Activated naive CD4-positive, alpha-beta T cell treated with Interleukin-2 at 50 U/mL for 16 hours (primary cell): ENCODE data around the gene MT1G.
"Not testable (repeated sequence)": the region's sequence is repeated elsewhere in the genome, so short reads cannot be mapped to it uniquely, and the experiment has no call there.

Experiments
- DNase-seq: peaks from one replicate; pipeline ENCODE4 v3.0.0-alpha.2; 2020

MT1G gene

DNA sequence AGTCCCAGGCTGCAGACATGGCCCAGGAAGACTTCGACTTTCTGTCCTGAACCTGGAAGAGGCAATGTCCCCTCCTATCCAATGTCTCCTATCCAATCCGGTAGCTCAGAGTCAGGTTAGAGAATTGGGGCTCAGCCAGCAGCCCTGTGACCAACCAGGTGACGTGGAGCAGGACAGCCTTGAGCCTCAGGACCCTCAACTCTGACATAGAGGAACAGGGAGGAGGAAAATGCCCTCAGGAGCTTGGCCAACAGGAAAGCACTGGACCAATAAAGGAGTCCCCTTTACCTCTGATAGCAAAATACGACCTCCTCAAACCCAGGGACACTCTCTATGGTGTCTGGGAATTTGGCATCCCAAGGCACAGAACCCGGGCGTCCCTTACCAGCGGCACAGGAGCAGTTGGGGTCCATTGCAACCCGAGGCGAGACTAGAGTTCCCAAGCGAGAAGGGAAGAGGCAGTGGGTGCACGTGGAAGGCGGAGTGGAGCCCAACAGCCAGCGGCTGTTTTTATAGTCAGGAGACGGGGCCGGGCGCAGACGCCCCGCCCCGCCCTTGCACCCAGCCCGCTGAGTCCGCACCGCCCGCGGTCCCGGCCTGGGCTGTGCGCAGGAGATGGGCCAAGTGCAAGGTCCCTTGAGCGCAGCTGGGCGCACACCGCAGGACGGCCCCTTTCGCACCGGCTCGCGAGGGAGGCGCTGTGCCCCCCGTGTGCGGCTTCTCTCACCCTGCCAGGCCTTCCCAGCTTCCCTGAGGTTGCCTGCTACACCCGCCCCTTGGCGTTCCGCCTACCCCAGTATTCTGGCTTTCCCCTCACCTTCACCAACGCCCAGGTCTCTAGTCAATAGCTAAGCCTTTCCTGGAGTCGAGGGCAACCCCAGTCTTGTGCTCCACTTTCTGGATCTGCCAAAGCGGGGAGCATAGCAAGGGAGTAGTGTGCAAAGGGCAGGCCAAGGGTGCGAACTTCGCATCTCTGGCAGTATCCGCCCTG is at the start of gene MT1G:
TSS of gene MT1G (minus strand) at position 485 of the 991 bp plus-strand sequence. CDS start at position 413, 72 bp downstream.
- peak; percentile 30 for DNase-seq

DNA sequence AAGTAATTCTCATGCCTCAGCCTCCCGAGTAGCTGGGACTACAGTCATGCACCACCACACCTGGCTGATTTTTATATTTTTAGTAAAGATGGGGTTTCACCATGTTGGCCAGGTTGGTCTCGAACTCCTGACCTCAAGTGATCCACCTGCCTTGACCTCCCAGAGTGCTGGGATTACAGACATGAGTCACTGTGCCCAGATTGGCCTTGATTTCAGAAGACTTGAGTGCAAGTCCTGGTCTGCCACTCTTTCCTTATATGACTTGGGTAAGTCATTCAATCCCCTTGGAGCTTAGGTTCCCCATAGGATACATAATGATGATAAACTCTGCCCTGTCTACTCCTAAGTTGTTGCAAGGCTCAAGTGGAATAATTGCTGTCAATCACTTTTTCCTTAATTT is 49.7 kb upstream of the MT1G start:
- not testable (repeated sequence) for DNase-seq

DNA sequence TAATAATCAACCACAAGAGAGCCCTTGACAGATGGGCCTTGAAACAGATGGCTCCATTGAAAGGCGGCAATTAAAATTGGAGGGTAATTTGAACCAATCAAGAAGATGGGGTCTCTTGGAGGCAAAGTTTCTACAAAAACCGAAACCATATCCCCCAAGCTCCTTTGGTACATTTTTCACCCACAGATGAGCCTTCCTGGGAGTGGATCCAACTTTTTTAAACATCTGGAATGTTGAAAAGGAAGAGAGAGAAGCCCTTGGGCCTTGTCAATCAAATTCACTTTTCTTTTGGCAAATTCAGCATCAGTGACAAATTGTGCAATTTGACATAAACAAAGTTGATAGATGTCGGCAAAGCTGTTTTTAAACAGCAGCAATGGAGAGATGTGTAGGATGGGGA is 48.9 kb upstream of the MT1G start:
- no peak for DNase-seq

DNA sequence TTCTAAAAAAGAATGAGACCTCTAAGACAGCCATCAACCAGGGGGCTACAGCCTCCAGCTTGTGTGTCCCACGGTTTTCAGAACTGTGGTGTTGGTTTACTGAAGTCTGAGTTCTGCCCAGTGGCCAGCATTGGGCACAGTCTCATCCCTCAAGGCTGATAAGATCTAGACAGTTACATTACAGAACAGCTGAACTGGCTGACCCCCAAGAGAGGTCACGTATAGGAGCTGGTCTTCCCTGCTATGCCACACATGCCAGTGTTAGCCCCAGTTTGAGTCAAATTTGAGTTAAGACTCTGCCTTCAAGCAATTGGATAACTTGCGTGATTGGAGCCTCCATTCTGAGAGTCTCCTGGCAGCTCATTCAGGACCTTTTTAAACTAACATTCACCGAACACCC is 47.3 kb upstream of the MT1G start:
- DNase-seq = no peak

DNA sequence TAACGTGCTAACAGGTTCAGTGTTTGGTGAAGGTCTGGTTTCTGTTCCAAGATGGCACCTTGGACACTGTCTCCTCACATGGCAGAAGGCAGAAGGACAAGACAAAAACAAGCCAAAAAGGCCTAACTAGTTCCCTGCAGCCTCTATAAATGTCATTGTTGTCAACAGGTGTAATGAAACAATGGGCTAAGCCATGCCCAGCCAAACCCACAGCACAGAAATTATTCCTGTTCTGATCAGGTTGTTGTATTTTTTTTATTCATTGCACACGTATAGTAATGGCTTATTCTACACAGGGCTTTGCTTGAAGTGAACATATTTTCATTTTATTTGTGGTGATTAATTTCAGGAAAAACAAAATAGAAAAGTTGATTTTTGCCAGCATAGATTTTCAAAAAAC is 45.9 kb upstream of the MT1G start:
- DNase-seq = no peak

DNA sequence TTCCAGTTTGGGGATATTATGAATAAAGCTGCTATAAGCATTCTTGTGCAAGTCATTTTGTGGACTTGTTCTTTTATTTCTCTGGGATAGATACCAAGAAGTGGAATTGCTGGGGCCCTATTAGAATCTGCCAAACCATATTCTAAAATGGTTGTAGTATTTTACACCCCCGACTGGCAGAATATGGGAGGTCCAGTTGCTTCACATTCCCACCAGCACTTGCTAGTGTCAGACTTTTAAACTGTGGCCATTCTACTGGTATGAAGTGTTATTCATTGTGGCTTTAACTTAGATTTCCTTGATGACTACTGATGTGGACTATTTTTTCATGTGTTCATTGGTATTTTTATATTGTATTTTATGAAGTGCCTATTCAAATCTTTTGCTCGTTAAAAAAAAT is 44.0 kb upstream of the MT1G start:
- DNase-seq = no peak

DNA sequence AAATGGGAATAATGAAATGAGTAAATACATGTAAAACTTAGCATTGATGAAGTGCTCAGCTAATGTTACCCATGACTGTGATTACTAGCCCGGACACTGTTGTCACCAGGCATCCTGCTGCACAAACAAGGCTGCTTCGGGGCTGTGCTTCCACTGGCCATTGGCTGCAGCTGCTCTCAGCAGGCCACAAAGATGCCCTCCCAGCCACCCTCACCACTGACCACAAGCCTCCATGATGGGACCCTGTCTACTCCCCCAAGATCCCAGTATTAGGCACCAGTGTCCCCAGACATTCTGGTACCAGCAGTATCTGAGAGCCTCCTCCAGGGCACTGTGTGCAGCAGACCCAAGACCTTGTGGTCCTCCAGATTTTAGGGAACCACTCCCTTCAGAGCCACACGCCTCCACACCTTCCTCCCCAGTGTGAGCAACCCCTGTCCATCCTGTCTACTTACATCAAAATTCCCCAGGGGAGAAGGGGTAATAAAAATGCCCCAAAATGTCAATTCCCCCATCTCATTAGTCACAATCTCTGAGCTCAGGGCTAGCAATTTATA is 42.4 kb upstream of the MT1G start:
- DNase-seq = no peak

DNA sequence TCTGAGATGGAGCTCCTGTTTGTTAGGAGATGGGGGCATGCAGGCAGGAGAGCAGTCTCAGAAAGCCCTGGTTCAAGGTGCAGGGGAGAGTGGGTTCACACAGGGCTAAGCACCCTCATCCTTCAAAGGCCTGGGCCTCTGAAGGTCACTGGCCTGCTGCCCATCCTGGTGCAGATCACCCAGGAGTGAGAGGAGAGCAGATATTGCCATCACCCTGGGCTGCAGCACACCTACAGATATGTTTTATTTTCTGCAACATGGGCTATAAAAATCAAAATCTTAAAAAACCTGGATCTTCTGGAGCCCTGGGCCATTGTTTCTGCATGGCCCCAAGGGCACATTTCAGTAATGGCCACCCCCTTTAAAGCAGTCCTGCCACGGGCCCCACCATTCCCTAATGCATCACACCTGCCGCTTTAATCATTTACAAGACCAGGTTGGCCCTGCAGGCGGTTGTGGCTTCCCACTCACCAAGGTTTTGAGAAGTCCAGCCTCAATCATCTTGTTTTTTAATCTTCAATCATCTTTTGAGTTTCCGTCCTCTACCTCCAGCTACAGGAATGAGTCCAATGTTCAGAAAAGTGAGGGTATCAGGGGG is 41.7 kb upstream of the MT1G start:
- no peak for DNase-seq

DNA sequence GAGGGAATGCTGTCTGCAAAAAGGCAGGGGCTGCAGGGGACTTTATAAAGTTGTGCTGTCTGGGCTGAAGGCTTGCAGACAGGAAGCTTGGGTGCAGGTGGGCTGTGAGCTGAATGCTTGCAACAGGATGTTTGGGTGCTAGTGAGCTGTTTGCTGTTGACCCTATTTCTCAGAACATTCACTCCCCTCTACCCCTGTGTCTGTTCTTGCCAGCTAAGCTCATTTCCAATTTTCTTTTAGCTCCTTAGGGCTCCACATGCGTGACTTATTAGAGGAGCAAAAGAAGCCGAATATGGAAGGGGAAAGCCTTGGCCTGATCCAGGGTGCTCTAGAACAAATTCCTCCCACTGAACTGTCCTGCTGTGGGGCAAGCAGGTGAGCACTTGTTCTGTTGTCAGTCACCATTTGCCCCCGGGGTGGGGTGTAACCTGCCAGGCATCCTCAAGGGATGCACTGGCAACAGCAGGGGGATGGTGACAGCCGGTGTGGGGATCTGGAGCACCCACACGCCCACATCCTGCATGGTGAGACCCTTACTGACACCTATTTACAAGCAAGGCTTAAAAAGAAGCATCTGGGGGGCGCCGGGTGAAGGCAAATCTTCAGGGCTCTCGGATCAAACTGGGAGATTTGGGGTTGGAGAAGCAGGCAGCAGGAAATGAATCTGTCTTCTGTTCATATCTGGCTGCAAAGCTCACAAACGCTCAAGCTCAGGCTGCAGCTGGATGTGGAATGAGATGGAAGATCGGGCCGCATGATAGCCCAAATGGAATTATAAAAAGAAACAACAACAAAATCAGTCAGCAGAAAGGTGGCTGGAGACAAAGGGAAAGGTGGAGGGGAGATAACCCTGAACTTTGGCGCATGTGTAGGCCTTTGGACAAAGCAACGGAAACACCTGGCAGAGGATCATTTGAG is 40.9 kb upstream of the MT1G start:
- no peak for DNase-seq

DNA sequence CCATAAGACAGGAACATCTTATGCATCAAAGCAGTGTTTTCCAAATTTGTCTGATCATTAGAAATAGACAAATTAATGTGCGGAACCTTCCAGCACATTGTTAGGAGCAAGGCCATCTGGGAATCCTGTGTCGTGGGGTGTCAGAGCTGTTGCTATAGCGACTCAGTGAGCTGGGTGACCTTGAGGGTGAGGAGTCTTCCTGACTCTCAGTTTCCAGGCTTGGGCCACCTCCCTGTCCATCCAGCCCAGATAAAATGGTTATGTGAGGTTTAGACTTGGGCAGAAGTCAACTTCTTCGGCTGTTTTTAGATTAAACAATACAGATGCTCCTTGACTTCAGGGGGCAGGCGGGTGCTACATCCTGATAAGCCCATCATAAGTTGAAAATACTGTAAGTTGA is 35.0 kb upstream of the MT1G start:
- DNase-seq = no peak

DNA sequence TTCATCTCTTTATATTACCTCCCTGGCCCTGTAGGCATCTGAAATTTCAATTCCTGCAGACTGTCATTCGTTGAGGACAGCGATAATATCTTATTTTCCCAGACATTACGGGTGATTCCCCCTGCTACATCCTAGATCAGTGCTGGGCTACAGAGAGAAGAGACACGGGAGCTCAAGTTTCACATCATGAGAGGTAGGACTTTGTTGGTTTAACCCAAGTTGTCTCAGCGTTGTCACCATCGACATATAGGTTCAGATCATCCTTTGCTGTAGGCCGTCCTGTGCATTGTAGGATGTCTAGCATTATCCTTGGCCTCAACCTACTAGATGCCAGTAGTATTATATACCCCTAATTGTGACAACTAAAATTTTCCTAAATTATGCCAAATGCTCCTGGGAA is 33.7 kb upstream of the MT1G start:
- no peak for DNase-seq

DNA sequence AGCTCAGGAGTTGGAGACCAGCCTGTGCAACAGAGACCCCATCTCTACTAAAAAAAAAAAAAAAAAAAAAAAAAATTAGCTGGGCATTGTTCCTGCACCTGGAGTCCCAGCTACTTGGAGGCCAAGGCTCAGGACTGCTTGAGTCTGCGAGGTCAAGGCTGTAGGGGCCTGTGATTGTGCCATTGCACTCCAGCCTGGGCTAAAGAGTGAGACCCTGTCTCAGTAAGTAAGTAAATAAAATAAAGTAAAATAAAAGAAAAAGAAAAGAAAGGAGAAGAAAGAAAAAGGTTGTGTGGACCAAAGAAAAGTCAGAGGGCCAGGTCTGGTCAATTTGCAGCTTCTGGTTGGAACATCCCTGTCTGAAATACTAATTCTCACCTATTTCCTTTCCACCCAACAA is 32.8 kb upstream of the MT1G start:
- DNase-seq = no peak

DNA sequence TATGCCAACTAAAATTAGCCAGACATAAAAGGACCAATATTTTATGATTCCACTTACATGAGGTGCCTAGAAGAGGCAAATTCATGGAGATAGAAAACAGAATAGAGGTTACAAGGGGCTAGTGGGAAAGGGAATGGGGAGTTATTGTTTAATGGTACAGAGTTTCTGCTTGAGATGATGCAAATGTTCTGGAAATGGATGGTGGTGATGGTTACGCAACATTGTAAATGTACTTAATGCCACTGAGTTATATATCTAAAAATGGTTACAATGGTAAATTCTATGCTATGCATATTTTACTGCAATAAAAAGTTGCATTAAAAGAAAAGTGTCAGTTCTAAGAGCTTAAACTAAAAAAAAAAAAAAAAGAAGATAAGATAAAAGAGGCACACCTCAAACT is 32.3 kb upstream of the MT1G start:
- DNase-seq = no peak

DNA sequence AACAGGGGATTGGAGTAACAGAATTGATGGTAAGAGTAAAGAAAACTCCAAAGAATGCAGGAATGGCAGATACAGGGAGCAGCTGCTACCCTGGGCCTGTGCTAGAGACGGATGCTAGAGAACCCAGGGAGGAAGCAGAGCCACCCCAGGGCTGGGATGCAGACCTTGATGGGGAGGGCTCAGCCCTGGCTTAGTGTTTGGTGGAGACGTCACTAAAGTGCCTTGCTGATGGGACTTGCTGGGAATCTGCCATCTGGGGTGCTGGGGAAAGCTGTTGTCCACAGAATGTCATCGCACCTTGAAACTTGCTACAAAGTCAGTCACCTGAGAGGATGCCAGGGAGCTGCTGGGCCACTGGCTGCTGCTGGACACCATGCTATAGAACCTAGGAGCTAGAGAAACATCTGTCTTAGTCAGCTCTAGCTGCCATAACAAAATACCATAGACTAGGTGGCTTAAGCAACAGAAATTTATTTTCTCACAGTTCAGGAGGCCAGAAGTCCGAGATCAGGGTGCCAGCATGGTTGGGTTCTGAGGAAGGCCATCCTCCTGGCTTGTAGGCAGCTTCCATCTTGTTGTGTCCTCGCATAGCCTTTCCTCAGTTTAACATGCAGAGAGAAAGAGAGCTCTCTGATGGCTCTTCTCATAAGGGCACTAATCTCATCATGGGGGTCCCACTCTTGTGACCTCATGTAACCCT is 29.7 kb upstream of the MT1G start:
- no peak for DNase-seq

DNA sequence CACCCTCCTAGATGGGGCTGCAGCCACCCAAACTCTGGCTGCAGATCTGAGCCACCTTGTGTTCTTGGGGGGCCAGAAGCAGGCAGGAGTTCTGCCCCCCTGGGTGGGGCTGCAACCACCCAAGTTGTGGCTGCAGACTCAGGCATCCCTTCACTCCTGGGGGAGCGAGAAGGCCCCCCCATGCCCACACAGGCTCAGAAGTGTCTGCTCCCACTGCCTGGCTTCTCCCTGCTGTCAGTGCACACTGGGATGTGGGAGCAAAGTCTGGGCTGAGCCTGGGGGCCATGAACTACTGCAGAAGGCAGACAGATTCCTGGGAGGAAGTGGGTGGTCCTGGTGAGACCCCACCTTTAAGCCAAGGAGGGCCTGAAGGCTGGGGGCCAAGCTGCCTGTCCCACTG is 27.4 kb upstream of the MT1G start:
- no peak for DNase-seq

DNA sequence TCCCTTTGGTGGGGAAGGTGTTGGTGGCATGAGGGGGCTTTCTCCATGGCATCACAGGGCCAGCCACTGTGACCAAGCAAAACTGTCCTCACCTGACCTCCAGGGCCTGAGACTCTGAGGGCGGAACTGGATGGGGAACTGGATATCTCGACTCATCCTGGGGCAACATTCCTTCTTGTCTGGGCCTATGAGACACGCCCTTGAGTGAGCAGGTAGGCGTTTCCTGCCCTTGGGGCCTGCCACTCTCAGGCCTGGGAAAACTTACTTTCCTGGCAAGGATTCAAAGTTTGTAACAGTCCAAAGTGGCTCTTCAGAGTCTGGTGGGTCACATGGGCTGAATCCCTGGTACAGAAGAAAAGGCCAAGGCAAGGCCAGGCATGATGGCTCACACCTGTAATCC is 24.0 kb upstream of the MT1G start:
- no peak for DNase-seq

DNA sequence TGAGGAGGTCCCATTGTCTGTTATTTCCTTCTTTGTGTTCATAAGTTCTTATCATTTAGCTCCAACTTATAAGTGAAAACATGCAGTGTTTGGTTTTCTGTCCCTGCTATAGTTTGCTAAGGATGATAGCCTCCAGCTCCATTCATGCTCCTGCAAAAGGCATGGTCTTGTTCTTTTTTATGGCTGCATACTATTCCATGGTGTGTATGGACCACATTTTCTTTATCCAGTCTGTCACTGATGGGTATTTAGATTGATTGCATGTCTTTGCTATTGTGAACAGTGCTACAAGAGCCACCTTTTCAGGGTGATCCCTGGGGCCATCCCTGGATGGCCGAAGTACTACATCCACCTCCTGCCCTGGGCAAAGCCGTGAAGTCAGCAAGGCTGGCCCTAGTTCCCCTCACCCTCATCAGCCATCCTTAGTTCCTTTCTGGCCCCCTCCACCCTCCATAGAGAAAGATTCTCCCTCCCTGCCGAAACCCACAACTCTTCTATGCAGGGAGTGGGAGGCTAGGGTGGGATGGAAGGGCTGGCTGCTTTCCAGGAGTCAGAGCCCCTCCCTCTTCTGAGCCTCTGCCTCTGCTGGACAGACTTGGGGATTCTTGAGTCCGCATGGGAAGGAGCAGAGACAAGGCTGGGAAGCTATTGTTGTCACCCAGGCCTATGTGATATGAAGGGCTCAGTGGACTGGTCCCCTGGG is 22.7 kb upstream of the MT1G start:
- DNase-seq = no peak

DNA sequence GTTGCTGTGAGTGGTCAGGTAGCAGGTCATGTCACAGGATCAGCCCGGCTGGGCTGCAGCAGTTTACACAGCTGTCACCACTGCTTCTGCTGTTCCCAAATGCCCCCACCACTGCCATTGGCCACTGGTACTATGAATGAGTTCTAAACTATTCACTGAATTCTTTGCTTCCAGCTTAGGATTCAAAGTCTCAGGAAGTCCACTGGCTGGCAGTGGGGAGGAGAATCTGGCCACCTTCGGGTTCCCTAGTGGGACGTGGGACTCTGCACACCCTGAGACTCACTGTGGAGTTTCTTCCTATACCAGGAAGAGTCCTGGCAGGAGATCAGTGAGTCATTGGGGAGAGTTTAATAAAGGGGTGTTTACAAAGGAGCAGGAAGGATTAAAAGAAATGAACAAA is 21.3 kb upstream of the MT1G start:
- no peak for DNase-seq

DNA sequence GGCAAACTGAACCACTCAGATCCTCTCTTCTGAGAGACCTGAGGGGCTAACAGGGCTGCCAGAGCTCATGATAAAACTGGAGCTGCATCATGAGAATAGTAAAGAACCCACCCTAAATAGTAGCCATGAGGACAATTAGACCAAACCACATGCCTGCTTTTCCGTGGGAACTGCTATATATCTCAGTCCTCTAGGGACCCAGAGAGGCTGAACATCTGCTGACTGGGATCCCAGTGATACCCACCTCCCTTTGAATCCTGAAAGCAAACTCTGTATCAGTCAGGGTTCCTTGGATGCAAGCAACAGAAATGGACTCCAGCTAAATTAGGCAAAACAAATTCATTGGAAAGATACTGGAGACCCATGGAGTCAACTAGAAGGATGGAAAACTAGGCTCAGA is 20.9 kb upstream of the MT1G start:
- DNase-seq = no peak

DNA sequence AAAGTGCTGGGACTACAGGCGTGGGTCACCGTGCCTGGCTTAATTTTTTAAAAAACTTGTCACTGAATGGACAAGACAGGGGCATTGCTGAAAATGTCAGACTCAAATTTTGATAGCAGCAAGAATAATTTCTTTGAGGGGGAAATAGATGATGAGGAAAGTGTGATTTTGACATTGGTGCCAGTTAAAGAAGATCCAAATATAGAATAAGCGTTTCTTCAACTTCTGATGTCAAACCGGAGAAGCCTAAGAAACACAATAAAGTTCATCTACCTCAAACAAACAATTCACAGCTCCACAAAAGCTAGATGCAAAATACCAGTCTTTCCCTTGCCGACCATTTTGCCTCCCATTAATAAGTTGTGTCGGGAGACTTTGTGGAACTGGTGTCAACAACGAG is 18.9 kb upstream of the MT1G start:
- no peak for DNase-seq

DNA sequence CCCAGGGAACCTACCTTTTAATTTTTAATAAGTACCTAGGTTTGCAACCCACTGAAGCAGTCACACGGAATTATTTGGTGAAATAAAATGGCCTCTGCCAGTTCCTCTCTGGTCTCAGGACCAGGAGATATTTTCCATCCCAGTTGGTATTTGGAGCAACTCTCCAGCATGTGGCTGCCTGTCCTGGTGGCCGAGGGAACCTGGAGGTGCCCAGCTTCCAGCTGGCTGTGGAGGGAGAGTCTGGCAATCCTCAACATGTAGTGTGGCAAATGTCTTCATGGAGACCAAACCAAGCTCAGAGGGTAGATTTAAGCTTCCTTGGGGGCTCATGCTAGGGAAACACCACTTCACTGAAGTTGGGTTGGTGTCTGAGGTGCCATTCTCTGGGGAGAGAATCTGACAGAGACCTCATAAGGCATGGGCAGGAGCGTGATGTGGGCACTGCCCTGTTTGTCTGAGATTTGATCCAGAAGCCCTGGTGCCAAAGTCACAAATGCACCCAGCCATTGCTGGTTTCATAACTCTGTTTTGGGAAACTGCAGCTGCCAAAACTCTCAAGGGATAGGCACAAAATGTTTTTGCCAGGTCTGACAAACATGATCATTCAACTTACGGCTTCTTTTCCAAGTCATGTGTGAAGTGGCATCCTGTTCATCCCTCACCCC is 17.2 kb upstream of the MT1G start:
- no peak for DNase-seq
